ENCODE results near the gene RTF1.

RTF1 gene

GRCh38 chr15:41490355-41490754, 73.5 kb downstream of the RTF1 start:
- DNase-seq: peak in 1 of 2 donors; percentile 39

- no peak for DNase-seq
These were observed 75.0 kb downstream of the RTF1 start for GRCh38 chr15:41491889-41492288.

GRCh38 chr15:41492597-41493204, 75.8 kb downstream of the RTF1 start:
- DNase-seq: no peak

- DNase-seq: peak; percentile 90
These were observed 76.5 kb downstream of the RTF1 start, which contains the start of gene ITPKA for GRCh38 chr15:41493205-41493901. ITPKA (plus strand) TSS chr15:41493874; CDS start chr15:41493928, 54 bp downstream.

GRCh38 chr15:41493902-41494189, 77.0 kb downstream of the RTF1 start:
- DNase-seq: no peak

GRCh38 chr15:41494190-41494921, 77.5 kb downstream of the RTF1 start:
- DNase-seq: peak; percentile 34 to 50

- DNase-seq: peak in 1 of 2 donors; percentile 38
These were observed 78.2 kb downstream of the RTF1 start for GRCh38 chr15:41494922-41495735.

- DNase-seq: no peak
These were observed 79.1 kb downstream of the RTF1 start for GRCh38 chr15:41495736-41496599.

GRCh38 chr15:41498657-41499056, 81.8 kb downstream of the RTF1 start:
- no peak for DNase-seq

GRCh38 chr15:41499109-41499851, 82.4 kb downstream of the RTF1 start:
- no peak for DNase-seq

- DNase-seq: peak in 1 of 2 donors; percentile 40
These were observed 84.5 kb downstream of the RTF1 start for GRCh38 chr15:41501191-41501917.

- peak; percentile 37 to 44 for DNase-seq
These were observed 85.3 kb downstream of the RTF1 start for GRCh38 chr15:41501931-41502794.

- no peak for DNase-seq
These were observed 86.1 kb downstream of the RTF1 start for GRCh38 chr15:41502795-41503668.

- DNase-seq: no peak
These were observed 86.7 kb downstream of the RTF1 start for GRCh38 chr15:41503669-41504010.

- no peak for DNase-seq
These were observed 88.0 kb downstream of the RTF1 start for GRCh38 chr15:41504751-41505492.

- no peak for DNase-seq
These were observed 88.9 kb downstream of the RTF1 start for GRCh38 chr15:41505776-41506175.

GRCh38 chr15:41506796-41507341, 90.0 kb downstream of the RTF1 start:
- DNase-seq: no peak

- DNase-seq: no peak
These were observed 91.0 kb downstream of the RTF1 start for GRCh38 chr15:41507820-41508290.
